DMS79 treated with DMSO at 0.1 percent for 48 hours (cell line): Measurements from ENCODE around the gene TAS2R31.
"Not testable (repeated sequence)": the region's sequence is repeated elsewhere in the genome, so short reads cannot be mapped to it uniquely, and the experiment has no call there.

Experiments used
- DNase-seq: peaks from one replicate; lab custom pipeline; 2025; lab: John Stamatoyannopoulos, UW

The TAS2R31 gene, protein sequence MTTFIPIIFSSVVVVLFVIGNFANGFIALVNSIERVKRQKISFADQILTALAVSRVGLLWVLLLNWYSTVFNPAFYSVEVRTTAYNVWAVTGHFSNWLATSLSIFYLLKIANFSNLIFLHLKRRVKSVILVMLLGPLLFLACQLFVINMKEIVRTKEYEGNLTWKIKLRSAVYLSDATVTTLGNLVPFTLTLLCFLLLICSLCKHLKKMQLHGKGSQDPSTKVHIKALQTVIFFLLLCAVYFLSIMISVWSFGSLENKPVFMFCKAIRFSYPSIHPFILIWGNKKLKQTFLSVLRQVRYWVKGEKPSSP

GRCh38 chr12:11031307-11031706 is at the start of gene TAS2R31:
Gene TAS2R31, minus strand, starts transcription at chr12:11031407. Its CDS starts 72 bp downstream, at chr12:11031335.
- DNase-seq, result no peak

DNA sequence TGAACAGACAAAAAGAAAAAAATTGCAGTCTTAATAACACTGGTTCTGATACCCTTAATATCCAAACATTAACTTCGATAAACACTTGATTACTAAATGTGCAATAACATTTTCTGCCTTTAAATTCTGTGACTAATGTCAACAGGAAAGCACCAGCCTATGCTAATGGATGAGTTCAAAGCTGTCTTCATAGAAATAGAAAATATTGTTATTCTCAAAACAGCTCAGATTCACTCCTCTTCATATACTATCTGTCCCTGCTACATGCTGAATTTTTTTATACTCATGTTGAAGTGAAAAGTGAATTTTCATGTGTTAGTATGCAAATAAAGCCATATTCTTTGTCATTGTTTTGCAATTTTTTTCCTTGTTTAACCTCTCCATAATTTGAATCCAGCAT is 47.0 kb upstream of the TAS2R31 start:
- DNase-seq, result no peak

- DNase-seq, result no peak
These were observed 44.4 kb upstream of the TAS2R31 start for GRCh38 chr12:11075642-11076041.

DNA sequence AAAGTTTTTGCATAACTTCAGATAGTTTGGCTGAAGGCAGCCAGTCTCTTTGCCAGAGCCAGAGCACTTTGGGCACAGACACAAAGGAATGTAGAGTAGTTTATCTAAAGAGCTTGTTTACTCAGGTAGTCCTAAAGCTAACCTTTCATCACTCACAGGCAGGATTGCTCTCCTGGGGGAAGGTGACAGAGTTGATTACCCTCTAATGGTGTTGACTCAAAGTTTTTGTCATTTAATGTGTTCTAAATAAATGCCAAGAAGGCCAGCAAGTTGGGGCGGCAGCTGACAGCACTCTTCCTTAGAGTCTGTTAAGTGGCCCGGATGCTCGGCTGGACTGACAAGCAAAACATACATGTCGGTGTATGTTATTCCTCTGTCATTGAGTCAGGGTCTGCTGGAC is 40.2 kb upstream of the TAS2R31 start:
- no peak for DNase-seq

DNA sequence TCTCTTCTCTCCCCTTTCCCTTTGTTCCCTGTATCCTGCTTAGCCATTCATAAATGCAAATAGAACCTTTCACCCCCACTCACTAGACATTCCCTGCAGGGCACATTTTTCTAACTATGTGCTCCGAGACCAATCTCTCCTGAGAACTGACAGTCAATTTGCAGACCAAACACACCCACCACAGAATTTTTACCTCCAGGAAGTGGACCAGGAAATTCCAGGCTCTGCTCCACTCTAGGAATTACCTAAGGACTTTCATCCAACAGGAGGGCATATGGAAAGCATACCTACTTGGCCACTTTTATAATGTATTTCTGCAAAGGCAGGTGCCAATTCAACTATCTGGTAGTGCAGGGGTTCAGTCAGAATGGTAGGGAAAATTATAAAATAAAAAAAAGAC is 39.8 kb upstream of the TAS2R31 start:
- no peak for DNase-seq

- no peak for DNase-seq
These were observed 38.7 kb upstream of the TAS2R31 start for GRCh38 chr12:11069854-11070365.

DNA sequence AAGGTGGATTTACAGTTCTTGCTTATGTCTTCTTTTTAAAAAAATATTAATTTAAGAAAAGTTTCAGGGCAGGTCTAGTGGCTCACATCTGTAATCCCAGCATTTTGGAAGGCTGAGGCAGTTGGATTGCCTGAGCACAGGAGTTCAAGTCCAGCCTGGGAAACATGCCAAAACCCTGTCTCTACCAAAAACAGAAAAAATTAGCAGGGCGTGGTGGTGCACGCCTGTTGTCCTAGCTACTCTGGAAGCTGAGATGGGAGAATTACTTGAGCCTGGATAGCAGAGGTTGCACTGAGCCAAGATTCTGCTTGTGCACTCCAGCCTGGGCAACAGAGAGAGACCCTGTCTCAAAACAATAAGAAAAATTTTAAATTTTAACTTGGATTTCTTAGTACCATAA is 36.3 kb upstream of the TAS2R31 start:
- no peak for DNase-seq

- not testable (repeated sequence) for DNase-seq
These were observed 31.0 kb upstream of the TAS2R31 start, which contains the start of gene TAS2R46 for GRCh38 chr12:11062194-11062593. Gene TAS2R46, minus strand, starts transcription at chr12:11062294. Its CDS starts 0 bp downstream, at chr12:11062294.

- DNase-seq, result no peak
These were observed 28.6 kb upstream of the TAS2R31 start for GRCh38 chr12:11059784-11060183.

GRCh38 chr12:11059041-11059440 is 27.8 kb upstream of the TAS2R31 start:
- no peak for DNase-seq

GRCh38 chr12:11055306-11055705 is 24.1 kb upstream of the TAS2R31 start:
- no peak for DNase-seq

DNA sequence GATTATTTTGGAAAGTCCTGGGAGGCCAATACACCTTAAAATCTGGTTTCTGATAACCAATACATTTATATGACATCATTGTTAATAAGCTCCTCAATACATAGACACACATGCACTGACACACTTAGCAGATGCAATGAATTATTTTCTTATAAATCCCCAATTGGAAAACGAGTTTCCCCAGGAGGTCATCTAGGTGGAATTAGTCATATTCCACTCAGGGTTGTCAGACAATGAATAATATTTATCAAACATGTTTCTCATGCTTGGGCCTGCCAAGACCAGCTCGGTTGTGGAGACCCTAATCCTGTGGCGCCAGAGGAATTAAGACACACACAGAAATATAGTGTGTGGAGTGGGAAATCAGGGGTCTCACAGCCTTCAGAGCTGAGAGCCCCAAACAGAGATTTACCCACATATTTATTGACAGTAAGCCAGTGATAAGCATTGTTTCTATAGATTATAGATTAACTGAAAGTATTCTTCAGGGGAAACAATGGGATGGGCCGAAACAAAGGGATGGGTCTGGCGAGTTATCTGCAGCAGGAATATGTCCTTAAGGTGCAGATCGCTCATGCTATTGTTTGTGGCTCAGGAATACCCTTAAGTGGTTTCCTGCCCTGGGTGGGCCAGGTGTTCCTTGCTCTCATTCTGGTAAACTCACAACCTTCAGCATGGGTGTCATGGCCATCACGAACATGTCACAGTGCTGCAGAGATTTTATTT is 18.8 kb upstream of the TAS2R31 start:
- DNase-seq, result not testable (repeated sequence)

- DNase-seq, result not testable (repeated sequence)
These were observed 10.2 kb upstream of the TAS2R31 start for GRCh38 chr12:11041366-11041765.

GRCh38 chr12:11040162-11040561 is 9.0 kb upstream of the TAS2R31 start:
- DNase-seq, result no peak

DNA sequence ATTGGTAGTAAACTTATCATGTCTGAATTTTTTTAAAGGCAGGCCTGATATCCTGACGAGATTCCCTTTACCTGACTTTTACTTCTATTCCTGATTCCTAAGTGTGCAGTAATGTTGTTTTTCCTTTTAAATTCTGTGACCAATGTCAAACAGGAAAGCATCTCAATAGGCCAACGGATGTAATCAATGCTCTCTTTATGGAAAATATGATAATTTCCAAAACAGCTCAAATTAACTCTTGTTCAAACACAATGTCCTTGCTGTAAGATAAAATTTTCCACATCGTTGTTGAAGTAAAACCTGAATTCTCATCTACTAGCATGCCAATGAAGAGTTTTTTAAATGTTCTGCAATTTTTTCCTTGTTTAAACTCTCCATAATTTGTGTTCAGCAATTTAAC is 8.0 kb upstream of the TAS2R31 start:
- no peak for DNase-seq

GRCh38 chr12:11033959-11034358 is 2.8 kb upstream of the TAS2R31 start:
- DNase-seq, result not testable (repeated sequence)

GRCh38 chr12:11026118-11026517 is 5.1 kb downstream of the TAS2R31 start:
- DNase-seq, result no peak

DNA sequence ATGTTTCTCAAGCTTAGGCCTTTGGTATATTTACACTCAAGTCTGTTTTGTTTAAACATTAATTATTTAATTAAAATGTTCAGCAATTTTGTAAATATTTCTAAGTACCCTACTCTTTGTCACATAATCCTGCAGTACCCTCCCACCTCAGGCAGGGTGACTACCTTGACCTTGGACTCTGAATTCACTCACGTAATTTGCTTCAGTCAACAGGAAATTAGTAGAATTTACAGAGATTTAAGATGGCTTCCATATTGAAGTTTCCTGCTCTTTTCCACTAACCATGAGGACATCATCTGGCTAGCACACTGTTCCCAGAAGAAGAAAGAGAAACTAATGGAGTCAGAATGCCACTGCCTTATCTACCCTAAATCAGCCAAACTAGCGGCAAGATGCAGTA is 7.8 kb downstream of the TAS2R31 start:
- no peak for DNase-seq

DNA sequence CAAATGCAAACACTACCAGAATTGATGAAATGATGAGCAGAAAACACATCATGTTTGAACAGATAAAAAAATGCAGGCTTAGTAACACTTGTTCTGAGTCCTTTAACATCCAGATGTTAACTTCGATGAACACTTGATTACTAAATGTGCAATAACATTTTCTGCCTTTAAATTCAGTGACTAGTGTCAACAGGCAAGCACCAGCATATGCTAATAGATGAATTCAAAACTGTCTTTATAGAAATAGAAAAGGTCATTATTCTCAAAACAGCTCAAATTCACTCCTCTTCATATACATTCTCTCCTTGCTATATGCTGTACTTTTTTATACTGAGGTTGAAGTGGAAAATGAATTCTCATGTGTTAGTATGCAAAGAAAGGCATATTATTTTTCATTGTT is 8.7 kb downstream of the TAS2R31 start, which contains the start of gene TAS2R19:
TSS of gene TAS2R19 (minus strand) at position 101 of the 400 bp plus-strand sequence. CDS start at position 52, 49 bp downstream.
- no peak for DNase-seq

DNA sequence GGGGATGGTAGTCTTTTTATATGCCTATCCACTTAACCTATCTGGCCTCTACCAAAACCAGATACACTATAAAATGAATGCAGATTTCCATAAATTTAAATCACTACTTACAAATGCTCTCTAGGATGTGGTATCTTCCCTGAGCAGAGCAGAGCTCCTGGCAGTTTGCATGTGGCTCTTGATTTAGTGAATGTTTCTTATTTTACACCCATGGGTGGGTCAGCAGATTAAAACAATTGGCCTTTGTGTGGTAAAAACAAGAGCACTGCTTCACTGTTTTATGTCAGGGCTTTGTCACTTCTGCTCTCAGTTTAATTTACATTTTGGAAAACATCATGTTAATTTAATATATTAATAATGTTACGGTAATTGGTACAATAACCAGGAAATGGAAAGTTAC is 14.3 kb downstream of the TAS2R31 start:
- no peak for DNase-seq

DNA sequence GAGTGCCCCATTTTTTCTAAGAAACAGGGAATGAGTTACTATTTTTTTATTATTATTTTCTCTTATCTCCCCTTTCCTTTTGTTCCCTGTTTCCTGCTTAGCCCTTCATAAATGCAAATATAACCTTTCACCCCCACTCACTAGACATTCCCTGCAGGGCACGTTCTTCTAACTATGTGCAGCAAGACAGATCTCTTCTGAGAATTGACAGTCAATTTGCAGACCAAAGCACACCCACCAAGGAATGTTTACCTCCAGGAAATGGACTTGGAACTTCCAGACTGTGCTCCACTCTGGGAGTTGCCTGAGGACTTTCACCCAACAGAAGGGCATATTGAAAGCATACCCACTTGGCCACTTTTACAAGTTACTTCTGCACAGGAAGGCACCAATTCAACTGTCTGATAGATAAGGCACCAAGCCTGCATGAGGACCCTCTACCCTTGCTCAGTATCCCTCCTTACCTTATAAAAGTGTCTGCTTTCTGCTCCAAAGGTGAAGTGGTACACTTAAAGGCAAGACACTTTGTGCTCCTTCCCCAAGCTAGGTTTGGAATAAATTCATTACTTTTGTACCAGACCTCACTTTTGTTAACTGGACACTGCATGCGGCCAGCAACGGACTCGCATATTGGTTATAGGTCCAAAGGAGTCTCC is 15.3 kb downstream of the TAS2R31 start:
- no peak for DNase-seq

DNA sequence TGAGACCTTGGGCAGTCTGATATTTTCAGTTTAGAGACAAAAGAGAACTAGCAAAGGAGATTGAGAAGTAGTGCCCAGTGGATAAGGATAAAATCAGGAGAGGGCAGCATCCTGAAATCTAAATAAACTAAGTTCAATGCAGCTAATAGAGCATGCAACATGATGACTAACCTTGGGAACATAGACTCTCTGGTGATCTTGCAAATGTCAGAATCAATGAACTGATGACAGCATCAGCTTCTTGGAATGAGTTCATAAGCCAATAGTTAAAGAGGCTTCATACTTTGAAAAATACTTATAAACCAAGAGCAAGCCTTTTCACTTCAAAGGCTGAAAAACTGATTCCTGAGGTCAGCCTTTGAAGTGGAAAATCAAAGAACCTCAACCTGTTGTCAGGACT is 17.0 kb downstream of the TAS2R31 start:
- DNase-seq, result no peak

DNA sequence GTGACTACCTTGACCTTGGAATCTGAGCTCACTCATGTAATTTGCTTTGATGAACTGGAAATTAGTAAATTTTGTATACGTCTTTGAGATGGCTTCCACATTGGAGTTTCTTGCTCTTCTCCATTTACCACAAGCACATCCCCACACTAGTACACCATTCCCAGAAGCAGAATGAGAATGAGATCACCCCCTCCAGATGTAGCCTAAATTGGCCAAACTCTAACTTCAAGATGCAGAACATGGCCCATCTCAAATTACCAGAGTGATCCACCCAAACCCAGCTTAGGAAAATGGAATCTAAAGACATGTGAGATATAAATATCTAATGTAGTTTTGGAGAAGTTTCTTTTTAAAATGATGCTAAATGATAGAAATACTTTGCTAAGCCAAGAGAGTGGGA is 23.6 kb downstream of the TAS2R31 start:
- no peak for DNase-seq
